ENCODE data around the gene CRACR2A.

Gene CRACR2A

GRCh38 chr12:3752741-3753486 lies at the start of gene CRACR2A:
Gene CRACR2A, minus strand, starts transcription at chr12:3753109. Its CDS starts 56,110 bp downstream, at chr12:3696999.
- DNase-seq, result peak; percentile 80 to 84

GRCh38 chr12:3797531-3798048 lies 44.7 kb upstream of the CRACR2A start:
- DNase-seq, result no peak

GRCh38 chr12:3795492-3796133 lies 42.7 kb upstream of the CRACR2A start:
- DNase-seq, result no peak

- DNase-seq, result no peak
Measured at GRCh38 chr12:3795066-3795465, 42.2 kb upstream of the CRACR2A start.

GRCh38 chr12:3792623-3793288 lies 39.8 kb upstream of the CRACR2A start:
- no peak for DNase-seq

DNA sequence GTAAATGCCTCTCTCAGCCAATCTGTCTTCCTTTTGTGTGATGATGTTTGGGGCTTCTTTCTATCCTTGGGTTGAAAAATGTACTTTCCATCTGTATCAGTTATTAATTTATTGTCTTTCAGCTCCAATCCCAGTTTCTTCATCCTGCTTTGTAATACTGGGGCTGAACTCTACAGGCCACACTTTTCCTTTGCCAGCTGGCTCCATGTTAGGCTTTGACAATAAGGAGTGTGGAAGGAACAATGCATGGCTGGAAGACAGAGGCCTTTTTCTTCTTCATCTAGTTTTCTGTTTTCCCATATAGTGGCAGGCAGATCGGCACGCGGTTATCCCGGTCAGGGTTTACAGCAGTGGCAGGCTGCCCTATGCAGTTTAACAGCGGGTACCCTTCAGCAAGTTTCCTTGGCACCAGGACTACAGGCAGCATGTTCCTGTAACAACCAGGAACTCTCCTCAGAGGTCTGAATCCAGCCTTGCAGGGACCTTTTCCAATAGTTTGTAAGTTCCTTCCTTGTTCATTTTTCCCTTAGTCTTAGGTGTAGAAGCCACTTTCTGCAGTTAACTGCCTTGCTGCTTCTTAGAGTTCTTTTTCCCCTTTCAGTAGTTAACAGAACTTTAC lies 38.5 kb upstream of the CRACR2A start:
- no peak for DNase-seq

GRCh38 chr12:3790642-3791041 lies 37.7 kb upstream of the CRACR2A start:
- DNase-seq, result no peak

DNA sequence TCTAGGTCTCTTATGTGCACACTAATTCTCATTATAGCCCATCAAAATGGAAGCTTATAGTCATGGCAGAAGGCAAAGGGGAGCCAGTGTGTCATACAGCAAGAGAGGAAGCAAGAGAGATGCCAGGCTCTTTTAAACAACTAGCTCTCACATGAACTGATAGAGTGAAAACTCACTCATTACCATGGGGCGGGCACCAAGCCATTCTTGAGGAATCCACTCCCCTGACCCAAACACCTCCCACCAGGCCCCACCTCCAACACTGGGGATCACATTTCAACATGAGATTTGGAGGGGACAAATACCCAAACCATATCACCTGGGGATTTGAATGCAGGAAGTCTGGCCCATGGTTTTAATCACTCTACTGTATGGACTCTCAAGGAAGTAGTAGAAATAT lies 36.9 kb upstream of the CRACR2A start:
- DNase-seq, result no peak

DNA sequence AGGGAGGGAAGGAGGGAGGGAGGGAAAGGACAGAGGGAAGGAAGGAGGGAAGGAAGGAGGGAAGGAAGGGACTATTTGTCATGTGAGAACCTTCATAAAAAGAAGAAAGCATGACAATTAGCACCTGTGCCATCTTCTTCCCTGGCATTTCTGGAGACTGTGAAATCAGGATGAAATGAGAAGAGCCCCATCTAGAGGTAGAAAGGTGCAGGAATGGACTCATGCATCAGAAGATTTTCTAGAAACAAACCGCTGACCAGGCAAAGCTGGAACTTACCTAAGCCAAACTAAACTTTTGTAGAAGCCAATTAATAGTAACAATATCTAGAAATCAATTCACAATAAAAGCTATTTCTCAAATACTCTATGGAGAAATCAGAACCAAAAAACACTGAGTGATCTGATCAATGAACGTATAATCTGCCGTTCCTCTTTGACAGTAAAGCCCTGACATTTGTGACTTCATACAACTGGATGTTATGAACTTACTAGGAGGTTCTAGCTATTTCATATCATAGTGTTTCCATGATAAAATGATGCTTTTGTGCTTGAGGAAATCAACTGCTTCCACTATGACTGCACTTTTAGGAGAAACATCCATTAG lies 24.4 kb upstream of the CRACR2A start:
- DNase-seq, result no peak

DNA sequence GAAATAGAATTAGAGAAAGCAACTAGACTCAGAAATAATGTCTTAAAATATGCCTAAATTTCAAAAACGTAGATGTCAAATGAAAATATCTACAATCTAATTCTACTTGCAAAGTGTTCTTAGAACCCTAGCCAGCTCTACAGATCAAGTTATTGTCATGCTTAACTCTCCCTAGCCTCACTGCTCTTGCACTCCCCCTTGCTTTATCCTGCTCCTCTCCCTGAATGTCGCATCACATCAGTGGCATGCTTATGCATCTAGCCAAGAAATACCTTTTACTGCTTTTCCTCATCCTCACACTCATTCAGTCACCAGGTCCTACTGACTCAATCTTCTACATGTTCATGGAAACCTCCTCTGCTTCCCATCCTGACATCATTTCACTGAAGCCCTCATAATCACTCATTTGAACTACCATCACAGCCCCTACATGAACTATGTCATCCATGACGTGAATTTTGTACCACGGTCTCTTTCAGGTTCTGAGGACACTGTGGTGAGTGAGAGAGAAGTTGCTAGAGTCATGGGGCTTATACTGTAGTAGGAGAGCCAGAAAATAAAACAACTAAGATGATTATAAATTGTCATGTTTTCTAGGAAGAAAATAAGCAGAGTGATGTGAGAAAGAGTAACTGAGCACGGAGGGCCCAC lies 22.6 kb upstream of the CRACR2A start:
- DNase-seq, result no peak

DNA sequence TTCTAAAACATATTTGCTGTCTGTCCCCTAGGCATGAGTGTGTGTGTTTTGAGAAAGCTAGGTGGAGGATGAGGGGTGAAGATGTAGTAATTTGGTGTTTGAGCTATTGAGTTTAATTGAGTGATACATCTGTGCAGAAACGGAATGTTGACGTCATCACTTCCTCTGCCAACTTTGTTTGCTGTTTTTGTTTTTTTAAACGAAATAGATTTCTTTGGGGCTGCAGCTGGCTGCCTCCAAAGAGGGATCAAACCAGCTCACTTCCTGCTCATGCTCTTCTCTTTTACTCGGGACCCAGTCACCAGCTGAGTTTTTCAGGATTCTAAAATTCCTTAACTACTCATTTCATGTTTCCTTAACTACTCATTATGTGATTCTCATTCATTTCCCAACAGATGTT lies 19.5 kb upstream of the CRACR2A start:
- DNase-seq, result no peak

DNA sequence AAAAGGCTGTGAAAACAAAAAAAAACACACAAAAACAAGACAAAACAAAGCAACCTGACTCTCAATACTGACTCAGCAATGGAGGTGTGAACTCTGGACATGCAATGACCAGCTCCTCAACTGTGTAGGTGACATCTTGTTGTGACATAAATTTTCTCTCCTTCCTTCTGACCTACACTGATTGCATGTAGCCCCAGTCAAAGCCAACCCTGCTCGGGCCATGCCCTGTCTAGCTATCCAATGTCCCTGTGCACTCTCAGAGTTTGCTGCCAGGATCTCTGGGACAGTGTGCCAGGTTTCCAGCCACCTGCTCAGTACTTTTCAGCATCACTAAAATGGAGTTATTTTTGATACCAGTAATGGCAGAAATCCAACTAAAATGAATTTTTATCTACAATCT lies 18.9 kb upstream of the CRACR2A start:
- DNase-seq, result no peak

- no peak for DNase-seq
Measured at GRCh38 chr12:3770891-3771290, 18.0 kb upstream of the CRACR2A start.

- no peak for DNase-seq
Measured at GRCh38 chr12:3768911-3769447, 16.1 kb upstream of the CRACR2A start.

DNA sequence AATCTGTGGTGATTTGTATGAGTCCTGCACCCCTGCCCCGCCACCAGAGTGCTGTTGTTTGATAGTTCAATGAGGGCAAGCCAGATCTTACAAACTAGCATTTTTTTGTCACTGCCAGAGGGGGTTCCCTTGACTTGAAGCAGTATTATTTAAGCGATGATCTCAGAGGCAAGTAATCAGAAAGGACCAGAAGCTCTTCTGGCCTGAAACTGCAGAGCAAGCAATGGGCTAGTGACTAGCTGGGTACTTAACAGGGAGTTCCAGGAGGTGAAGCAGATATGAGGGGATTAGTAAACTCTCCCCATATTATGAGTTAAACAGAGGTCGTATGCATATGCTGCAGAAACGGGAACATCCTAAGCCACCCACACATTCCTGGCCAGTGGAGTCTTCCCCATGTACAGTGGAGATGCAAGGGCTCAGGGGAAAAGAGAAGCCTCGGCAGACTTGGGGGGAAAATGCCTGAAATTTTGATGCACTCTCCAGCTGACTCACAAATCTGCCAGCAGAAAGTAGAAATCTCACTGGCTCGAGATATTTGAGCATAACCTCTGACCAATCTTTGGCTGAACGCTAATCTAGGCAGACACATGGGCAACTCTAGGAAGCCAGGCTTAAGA lies 8.3 kb upstream of the CRACR2A start:
- no peak for DNase-seq

GRCh38 chr12:3759878-3760277 lies 7.0 kb upstream of the CRACR2A start:
- DNase-seq, result no peak

- no peak for DNase-seq
Measured at GRCh38 chr12:3757261-3757660, 4.4 kb upstream of the CRACR2A start.

DNA sequence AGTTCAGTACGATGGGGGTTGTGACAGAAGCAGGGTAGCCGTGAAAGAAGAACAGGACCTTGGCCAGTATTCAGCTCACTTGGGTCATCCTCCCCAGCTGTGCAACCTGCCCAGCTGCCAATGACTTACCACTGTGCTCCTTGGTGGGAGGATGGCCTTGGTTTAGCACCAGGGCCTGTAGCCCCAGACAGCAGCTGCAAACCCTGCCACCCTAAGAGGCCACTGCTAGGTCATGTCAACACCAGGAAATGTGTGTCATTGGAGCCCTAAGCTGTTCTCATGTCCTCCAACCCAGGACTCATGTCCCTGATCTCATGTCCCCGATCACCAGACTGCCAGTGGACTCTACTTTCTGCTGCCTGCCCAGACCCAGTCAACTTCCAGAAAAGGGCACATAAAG lies 3.0 kb upstream of the CRACR2A start:
- DNase-seq, result no peak

GRCh38 chr12:3753544-3754284 lies 805 bp upstream of the CRACR2A start:
- DNase-seq, result no peak

GRCh38 chr12:3752096-3752709 lies 706 bp downstream of the CRACR2A start:
- DNase-seq, result peak; percentile 67 to 76
